Glomerular endothelial cell (primary cell): ENCODE data around the gene ALMS1. TPM values are rescaled to one million over a fixed set of nuclear protein-coding genes. Genes with fewer than 3 reads are reported as not detected.
"Not testable (repeated sequence)": the region's sequence is repeated elsewhere in the genome, so short reads cannot be mapped to it uniquely, and the experiment has no call there.

Experiments
- DNase-seq: peaks from one replicate; pipeline ENCODE4 v3.0.0-alpha.2; 2011; ENCODE audit warnings: low read depth, low spot score; ENCODE audit errors: extremely low read depth
- total RNA-seq: library from RNA; depleted of rRNA; stranded (reverse); fragments of >200 nt; gene quantifications from 2 replicates; pipeline ENCODE4 v1.2.3, GENCODE V29; 2015

Gene ALMS1
- total RNA-seq, 1 donor from 2014 or later: 17.4 TPM

- no peak for DNase-seq
Measured at GRCh38 chr2:73611867-73612266, 226.2 kb downstream of the ALMS1 start.

DNA sequence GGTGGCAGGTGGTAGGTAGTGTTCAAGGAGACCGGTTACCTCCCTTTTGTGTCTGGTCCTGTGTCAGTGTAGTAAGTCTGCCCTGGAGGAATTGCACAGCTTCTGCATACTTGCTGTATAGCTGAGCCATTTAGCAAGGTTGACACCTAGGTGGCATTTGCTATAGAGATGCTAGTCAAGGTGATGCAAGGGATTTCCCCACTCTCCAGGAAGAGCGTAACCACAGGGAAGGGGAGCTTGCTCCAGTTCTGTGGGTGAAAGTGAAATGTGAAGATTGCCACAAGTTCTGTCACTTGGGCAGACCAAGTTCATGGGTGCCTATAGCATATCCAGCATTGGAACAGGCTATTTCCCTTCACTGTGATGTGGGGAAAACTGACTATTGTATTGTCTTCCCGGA, 228.5 kb downstream of the ALMS1 start:
- no peak for DNase-seq

DNA sequence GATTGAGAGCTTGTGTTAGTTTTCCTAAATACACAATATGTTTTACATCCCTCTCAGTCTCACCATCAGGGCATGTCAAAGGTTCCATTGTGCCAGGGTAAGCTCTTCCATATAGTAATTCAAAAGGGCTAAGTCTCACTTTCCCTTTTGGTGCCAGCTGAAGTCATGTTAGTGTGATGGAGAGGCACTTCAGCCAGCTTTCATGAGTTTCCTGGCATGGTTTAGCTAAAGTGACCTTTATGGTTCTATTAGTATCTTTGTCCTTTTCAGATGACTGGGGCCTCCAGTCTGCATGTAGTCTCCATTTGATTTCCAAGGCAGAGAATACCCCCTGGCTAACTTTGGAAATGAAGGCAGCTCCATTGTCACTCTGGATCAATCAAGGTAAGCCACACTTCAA, 229.4 kb downstream of the ALMS1 start:
- no peak for DNase-seq

GRCh38 chr2:73619925-73620324, 234.3 kb downstream of the ALMS1 start:
- DNase-seq: not testable (repeated sequence)

- not testable (repeated sequence) for DNase-seq
Measured at GRCh38 chr2:73624036-73624435, 238.4 kb downstream of the ALMS1 start.

- not testable (repeated sequence) for DNase-seq
Measured at GRCh38 chr2:73624625-73625024, 239.0 kb downstream of the ALMS1 start.

DNA sequence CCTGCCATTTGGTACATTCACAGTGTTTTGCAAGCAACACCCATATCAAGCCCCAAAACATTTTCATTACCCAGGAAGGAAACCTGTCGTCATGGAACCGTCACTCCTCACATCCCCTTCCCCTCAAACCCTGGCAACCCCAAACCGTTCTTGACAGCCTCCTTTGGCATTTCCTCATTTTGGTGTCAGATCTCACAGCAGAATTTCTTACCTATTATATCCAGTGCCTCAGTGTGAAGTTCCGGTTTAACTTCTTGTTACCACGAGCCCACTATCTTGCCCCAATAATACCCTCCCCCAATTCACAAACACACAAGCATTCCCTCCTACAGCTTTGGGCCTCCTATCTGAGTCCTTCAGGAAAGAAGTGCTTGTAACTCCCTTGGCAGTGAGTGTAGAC, 240.6 kb downstream of the ALMS1 start:
- DNase-seq: not testable (repeated sequence)

DNA sequence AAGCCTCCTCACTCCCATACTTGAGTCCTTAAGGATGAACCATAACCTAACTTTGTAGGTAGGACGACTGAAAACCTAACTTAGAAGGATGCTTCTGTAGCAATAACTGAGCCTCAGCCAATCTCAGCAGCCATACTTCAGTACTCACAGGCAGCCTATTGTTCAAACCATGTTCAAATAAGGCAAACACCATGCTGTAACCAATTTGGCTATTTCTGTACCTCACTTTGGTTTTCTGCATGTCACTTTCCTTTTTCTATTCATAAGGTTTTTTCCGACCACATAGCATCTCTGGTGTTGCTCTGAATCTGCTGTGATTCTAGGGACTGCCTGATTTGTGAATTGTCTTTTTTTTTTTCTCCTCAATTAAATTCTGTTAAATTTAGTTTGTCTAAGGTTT, 242.9 kb downstream of the ALMS1 start:
- DNase-seq: not testable (repeated sequence)

DNA sequence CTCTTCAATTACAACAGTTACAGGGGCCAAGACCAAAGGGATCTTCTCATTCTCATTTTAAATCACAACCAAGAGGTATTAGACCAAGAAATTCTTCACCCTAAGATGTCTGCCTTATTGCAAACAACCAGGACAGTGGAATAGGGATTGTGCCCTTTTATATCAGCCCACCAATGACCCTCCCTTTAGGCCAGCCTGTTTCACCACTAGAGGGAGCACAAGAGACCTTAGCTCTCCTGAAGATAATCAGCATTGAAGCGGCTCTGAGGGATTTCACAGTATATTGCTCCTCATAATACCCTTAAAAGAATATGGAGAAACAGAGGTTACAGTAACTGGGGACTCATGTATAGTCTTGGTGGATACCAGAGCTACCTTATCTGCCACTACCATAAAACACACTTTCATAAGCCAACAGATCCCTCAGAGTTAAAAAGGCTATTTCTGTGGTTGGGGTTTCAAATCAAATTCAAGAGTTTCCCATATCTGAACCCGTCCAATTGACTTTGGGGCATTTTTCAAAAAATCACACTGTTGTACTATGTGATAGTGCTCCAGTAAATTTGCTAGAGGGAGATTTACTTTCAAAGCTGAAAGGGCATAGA, 245.1 kb downstream of the ALMS1 start:
- DNase-seq: not testable (repeated sequence)

- DNase-seq: not testable (repeated sequence)
Measured at GRCh38 chr2:73636977-73637376, 251.3 kb downstream of the ALMS1 start.

GRCh38 chr2:73638429-73638828, 252.8 kb downstream of the ALMS1 start:
- DNase-seq: no peak

- no peak for DNase-seq
Measured at GRCh38 chr2:73640511-73640911, 254.9 kb downstream of the ALMS1 start.

- DNase-seq: no peak
Measured at GRCh38 chr2:73640946-73641766, 255.5 kb downstream of the ALMS1 start.

- no peak for DNase-seq
Measured at GRCh38 chr2:73641767-73642062, 256.1 kb downstream of the ALMS1 start.

GRCh38 chr2:73642338-73643018, 256.8 kb downstream of the ALMS1 start, which contains the start of gene NAT8:
Gene NAT8 (minus strand): TSS chr2:73642422. CDS start chr2:73641628, 794 bp downstream.
- no peak for DNase-seq

- not testable (repeated sequence) for DNase-seq
Measured at GRCh38 chr2:73647690-73648089, 262.1 kb downstream of the ALMS1 start.

DNA sequence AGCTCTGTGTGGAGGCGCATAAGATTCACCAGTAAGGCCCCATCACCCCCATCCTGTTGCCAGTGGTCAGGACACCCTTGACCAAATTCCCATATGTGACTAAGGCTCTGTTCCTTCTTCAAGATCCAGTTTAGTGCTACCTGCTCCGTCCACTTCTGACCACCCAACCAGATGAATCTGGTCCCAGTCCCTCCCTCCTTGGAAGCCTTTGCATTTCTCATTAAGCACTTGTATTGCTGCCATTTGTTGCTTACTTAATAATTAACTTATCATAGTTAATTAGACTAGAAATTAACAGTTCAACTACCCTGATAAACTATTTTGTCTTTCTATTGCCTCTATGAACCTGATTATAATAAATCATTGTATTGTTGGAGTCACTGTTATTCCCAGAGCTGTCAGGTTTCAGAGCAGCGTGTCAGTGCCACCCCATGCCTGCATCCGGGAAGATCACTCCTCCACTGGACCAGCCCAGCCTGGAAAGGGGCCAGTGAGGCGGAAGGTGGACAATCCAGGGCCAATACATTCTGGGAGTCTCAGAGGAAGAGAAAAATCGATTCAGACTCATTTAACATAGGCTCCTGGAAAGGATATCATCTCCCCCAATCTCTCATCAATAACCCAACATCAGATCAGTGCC, 266.1 kb downstream of the ALMS1 start:
- no peak for DNase-seq

GRCh38 chr2:73652348-73652747, 266.7 kb downstream of the ALMS1 start:
- DNase-seq: no peak

- no peak for DNase-seq
Measured at GRCh38 chr2:73654175-73654574, 268.5 kb downstream of the ALMS1 start.
